ENCODE measurements around the gene TM9SF1. TPM values are rescaled to one million over a fixed set of nuclear protein-coding genes. Genes with fewer than 3 reads are reported as not detected.

TM9SF1 gene
- total RNA-seq, 1 donor from 2014 or later = 52.9 TPM

- peak; percentile 50 for DNase-seq
Observed at GRCh38 chr14:24196071-24197055, 1.1 kb upstream of the TM9SF1 start.

GRCh38 chr14:24194873-24195185, 412 bp downstream of the TM9SF1 start:
- DNase-seq = no peak

GRCh38 chr14:24194186-24194872, 912 bp downstream of the TM9SF1 start:
- no peak for DNase-seq

- DNase-seq = no peak
Observed at GRCh38 chr14:24192933-24193332, 2.3 kb downstream of the TM9SF1 start.

GRCh38 chr14:24190416-24190815, 4.8 kb downstream of the TM9SF1 start:
- DNase-seq = no peak

- DNase-seq = no peak
Observed at GRCh38 chr14:24189460-24189859, 5.8 kb downstream of the TM9SF1 start.

GRCh38 chr14:24189059-24189375, 6.2 kb downstream of the TM9SF1 start:
- no peak for DNase-seq

- DNase-seq = peak; percentile 98
Observed at GRCh38 chr14:24188251-24189058, 6.8 kb downstream of the TM9SF1 start, which contains the start of gene IPO4. TSS of gene IPO4 (minus strand) at chr14:24188816. CDS start at chr14:24188787, 29 bp downstream.

GRCh38 chr14:24187539-24187915, 7.7 kb downstream of the TM9SF1 start:
- no peak for DNase-seq

- no peak for DNase-seq
Observed at GRCh38 chr14:24186831-24187538, 8.3 kb downstream of the TM9SF1 start.

- DNase-seq = no peak
Observed at GRCh38 chr14:24185741-24186140, 9.5 kb downstream of the TM9SF1 start.

- DNase-seq = no peak
Observed at GRCh38 chr14:24185026-24185425, 10.2 kb downstream of the TM9SF1 start.

- no peak for DNase-seq
Observed at GRCh38 chr14:24184104-24184970, 10.9 kb downstream of the TM9SF1 start.

- DNase-seq = no peak
Observed at GRCh38 chr14:24183014-24183481, 12.2 kb downstream of the TM9SF1 start.

GRCh38 chr14:24182110-24182882, 12.9 kb downstream of the TM9SF1 start:
- DNase-seq = no peak

GRCh38 chr14:24181371-24182077, 13.7 kb downstream of the TM9SF1 start:
- DNase-seq = no peak

GRCh38 chr14:24179961-24180796, 15.1 kb downstream of the TM9SF1 start:
- DNase-seq = peak; percentile 13

- DNase-seq = no peak
Observed at GRCh38 chr14:24179294-24179960, 15.8 kb downstream of the TM9SF1 start.
